ENCODE data around the gene PCDHA13. TPM values are rescaled to one million over a fixed set of nuclear protein-coding genes. Genes with fewer than 3 reads are reported as not detected.
A peak's percentile ranks its signal among the peaks of the same experiment; 100 is the strongest.
"Not testable (repeated sequence)": the region's sequence is repeated elsewhere in the genome, so short reads cannot be mapped to it uniquely, and the experiment has no call there.

The PCDHA13 gene
- total RNA-seq, 6 experiments from 2014 or later: not detected

DNA sequence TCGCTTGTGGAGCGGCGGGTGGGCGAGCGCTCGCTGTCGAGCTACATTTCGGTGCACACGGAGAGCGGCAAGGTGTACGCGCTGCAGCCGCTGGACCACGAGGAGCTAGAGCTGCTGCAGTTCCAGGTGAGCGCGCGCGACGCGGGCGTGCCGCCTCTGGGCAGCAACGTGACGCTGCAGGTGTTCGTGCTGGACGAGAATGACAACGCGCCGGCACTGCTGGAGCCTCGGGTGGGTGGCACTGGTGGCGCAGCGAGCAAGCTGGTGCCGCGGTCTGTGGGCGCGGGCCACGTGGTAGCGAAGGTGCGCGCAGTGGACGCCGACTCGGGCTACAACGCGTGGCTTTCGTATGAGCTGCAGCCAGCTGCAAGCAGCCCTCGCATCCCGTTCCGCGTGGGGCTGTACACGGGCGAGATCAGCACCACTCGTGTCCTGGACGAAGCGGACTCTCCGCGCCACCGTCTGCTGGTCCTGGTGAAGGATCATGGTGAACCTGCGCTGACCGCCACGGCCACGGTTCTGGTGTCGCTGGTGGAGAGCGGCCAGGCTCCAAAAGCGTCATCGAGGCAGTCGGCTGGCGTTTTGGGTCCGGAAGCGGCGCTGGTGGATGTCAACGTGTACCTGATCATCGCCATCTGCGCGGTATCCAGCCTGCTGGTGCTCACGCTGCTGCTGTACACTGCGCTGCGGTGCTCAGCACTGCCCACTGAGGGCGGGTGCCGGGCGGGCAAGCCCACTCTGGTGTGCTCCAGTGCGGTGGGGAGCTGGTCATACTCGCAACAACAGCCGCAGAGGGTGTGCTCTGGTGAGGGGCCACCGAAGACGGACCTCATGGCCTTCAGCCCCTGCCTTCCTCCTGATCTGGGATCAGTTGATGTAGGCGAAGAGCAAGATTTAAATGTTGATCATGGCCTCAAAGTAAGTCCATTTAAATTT lies 38.9 kb upstream of the PCDHA13 start:
- H3K27me3 Mint-ChIP-seq (ENCODE audit: insufficient read depth): no peaks in the 10 kb centered on the region; the same call in 1 of the 2 replicates
- H3K9me3 Mint-ChIP-seq: peaks cover 22% of the 10 kb centered on the region
- no peak overlapping the region for H3K27ac Mint-ChIP-seq
- no peaks in the 10 kb centered on the region for H3K4me1 Mint-ChIP-seq (ENCODE audit: low read depth)
- TF ChIP-seq, protein P1, sequence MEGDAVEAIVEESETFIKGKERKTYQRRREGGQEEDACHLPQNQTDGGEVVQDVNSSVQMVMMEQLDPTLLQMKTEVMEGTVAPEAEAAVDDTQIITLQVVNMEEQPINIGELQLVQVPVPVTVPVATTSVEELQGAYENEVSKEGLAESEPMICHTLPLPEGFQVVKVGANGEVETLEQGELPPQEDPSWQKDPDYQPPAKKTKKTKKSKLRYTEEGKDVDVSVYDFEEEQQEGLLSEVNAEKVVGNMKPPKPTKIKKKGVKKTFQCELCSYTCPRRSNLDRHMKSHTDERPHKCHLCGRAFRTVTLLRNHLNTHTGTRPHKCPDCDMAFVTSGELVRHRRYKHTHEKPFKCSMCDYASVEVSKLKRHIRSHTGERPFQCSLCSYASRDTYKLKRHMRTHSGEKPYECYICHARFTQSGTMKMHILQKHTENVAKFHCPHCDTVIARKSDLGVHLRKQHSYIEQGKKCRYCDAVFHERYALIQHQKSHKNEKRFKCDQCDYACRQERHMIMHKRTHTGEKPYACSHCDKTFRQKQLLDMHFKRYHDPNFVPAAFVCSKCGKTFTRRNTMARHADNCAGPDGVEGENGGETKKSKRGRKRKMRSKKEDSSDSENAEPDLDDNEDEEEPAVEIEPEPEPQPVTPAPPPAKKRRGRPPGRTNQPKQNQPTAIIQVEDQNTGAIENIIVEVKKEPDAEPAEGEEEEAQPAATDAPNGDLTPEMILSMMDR (IDR thresholded peaks at IDR 0.05): no peak
- H3K36me3 Mint-ChIP-seq (ENCODE audit: low read depth): peaks cover 6% of the 10 kb centered on the region; the same call in 1 of the 2 replicates
- DNase-seq: no peak
- H3K4me3 Mint-ChIP-seq: no peak overlapping the region

DNA sequence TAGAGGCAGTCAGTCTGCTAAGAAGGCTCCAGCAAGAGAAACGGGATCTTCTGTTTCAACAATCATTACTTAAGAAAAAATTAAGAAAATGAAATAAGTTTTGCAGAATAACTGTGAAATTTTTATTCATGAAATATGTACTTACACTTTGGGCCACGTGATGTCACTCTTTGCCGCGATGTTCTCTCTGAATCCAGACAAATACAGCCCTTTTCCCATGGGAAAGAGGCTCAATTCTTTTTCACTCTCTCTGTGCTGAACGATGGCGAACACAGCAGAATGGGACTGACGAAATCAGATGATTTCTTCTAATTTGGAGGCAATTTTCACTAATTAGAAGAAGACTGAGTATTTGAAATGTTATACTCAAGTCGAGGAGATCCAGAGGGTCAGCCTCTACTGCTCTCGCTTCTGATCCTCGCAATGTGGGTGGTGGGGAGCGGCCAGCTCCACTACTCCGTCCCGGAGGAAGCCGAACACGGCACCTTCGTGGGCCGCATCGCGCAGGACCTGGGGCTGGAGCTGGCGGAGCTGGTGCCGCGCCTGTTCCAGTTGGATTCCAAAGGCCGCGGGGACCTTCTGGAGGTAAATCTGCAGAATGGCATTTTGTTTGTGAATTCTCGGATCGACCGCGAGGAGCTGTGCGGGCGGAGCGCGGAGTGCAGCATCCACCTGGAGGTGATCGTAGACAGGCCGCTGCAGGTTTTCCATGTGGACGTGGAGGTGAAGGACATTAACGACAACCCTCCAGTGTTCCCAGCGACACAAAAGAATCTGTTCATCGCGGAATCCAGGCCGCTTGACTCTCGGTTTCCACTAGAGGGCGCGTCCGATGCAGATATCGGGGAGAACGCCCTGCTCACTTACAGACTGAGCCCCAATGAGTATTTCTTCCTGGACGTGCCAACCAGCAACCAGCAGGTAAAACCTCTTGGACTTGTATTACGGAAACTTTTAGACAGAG lies 33.5 kb upstream of the PCDHA13 start, which contains the start of gene PCDHA9:
TSS of gene PCDHA9 (plus strand) at position 244 of the 964 bp plus-strand sequence. CDS start at position 358, 114 bp downstream.
- not testable (repeated sequence) for H3K27me3 Mint-ChIP-seq (ENCODE audit: insufficient read depth); H3K9me3 Mint-ChIP-seq; H3K36me3 Mint-ChIP-seq (ENCODE audit: low read depth); H3K4me3 Mint-ChIP-seq; H3K4me1 Mint-ChIP-seq (ENCODE audit: low read depth); H3K27ac Mint-ChIP-seq; DNase-seq

DNA sequence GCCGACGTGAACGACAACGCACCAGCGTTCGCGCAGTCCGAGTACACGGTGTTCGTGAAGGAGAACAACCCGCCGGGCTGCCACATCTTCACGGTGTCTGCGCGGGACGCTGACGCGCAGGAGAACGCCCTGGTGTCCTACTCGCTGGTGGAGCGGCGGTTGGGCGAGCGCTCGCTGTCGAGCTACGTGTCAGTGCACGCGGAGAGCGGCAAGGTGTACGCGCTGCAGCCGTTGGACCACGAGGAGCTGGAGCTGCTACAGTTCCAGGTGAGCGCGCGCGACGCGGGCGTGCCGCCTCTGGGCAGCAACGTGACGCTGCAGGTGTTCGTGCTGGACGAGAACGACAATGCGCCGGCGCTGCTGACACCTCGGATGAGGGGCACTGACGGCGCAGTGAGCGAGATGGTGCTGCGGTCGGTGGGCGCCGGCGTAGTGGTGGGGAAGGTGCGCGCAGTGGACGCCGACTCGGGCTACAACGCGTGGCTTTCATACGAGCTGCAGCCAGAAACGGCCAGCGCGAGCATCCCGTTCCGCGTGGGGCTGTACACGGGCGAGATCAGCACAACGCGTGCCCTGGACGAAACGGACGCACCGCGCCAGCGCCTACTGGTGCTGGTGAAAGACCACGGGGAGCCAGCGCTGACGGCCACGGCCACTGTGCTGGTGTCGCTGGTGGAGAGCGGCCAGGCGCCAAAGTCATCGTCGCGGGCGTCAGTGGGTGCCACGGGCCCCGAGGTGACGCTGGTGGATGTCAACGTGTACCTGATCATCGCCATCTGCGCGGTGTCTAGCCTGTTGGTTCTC lies 31.9 kb upstream of the PCDHA13 start:
- not testable (repeated sequence) for H3K27ac Mint-ChIP-seq; H3K27me3 Mint-ChIP-seq (ENCODE audit: insufficient read depth); H3K36me3 Mint-ChIP-seq (ENCODE audit: low read depth); DNase-seq; H3K4me1 Mint-ChIP-seq (ENCODE audit: low read depth); H3K9me3 Mint-ChIP-seq; H3K4me3 Mint-ChIP-seq

DNA sequence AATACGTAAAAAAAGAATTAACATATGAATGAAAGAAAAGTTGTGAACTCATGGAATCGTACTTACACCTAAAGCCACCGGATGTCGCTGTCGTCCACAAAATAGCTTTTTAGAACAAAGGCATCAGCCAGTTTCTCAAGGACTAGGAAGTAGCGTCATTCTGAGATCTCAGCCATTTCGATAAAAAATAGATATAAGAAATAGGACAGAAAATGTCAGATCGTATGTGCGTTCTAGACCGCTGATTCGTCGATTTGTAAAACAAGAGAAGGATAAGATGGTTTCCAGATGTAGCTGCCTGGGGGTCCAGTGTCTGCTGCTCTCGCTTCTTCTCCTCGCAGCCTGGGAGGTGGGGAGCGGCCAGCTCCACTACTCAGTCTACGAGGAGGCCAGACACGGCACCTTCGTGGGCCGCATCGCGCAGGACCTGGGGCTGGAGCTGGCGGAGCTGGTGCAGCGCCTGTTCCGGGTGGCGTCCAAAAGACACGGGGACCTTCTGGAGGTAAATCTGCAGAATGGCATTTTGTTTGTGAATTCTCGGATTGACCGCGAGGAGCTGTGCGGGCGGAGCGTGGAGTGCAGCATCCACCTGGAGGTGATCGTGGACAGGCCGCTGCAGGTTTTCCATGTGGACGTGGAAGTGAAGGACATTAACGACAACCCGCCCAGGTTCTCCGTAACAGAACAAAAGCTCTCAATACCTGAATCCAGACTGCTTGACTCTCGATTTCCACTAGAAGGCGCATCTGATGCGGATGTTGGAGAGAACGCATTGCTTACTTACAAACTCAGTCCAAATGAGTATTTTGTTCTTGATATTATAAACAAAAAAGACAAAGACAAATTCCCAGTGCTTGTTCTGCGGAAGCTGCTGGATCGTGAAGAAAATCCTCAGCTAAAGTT lies 25.9 kb upstream of the PCDHA13 start, which contains the start of gene PCDHA10:
TSS of gene PCDHA10 (plus strand) at position 126 of the 903 bp plus-strand sequence. CDS start at position 278, 152 bp downstream.
- Mint-ChIP-seq H3K4me1 (ENCODE audit: low read depth) (no peaks in the 10 kb centered on the region), H3K27ac (no peak within 1 kb of the TSS), H3K4me3 (no peak within 1 kb of the TSS), H3K27me3 (ENCODE audit: insufficient read depth) (no peaks in the 10 kb centered on the region), H3K36me3 (ENCODE audit: low read depth) (peaks cover 7% of the 10 kb centered on the region; the same call in 1 of the 2 replicates), H3K9me3 (peaks cover 35% of the 10 kb centered on the region)
- TF ChIP-seq, protein P1 (IDR thresholded peaks at IDR 0.05): 0 out of 2 replicates have a peak, but pooled peaks have one; percentile 20
- no peak for DNase-seq

DNA sequence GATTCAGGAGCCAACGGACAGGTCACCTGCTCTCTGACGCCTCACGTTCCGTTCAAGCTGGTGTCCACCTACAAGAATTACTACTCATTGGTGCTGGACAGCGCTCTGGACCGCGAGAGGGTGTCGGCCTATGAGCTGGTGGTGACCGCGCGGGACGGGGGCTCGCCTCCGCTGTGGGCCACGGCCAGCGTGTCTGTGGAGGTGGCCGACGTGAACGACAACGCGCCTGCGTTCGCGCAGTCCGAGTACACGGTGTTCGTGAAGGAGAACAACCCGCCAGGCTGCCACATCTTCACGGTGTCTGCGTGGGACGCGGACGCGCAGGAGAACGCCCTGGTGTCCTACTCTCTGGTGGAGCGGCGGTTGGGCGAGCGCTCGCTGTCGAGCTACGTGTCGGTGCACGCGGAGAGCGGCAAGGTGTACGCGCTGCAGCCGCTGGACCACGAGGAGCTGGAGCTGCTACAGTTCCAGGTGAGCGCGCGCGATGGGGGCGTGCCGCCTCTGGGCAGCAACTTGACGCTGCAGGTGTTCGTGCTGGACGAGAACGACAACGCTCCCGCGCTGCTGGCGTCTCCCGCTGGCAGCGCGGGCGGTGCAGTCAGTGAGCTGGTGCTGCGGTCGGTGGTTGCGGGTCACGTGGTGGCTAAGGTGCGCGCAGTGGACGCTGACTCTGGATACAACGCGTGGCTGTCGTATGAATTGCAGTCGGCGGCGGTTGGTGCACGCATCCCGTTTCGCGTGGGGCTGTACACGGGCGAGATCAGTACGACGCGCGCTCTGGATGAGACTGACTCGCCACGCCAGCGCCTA lies 24.5 kb upstream of the PCDHA13 start:
- no peaks in the 10 kb centered on the region for H3K27me3 Mint-ChIP-seq (ENCODE audit: insufficient read depth)
- H3K36me3 Mint-ChIP-seq (ENCODE audit: low read depth): peaks cover 7% of the 10 kb centered on the region; the same call in 1 of the 2 replicates

More for the DNA sequence above, 24.5 kb upstream of the PCDHA13 start:
- H3K9me3 Mint-ChIP-seq: peaks cover 48% of the 10 kb centered on the region
- TF ChIP-seq, protein P1 (IDR thresholded peaks at IDR 0.05): no peak
- no peaks in the 10 kb centered on the region for H3K4me1 Mint-ChIP-seq (ENCODE audit: low read depth)
- no peak overlapping the region for H3K27ac Mint-ChIP-seq
- DNase-seq: no peak
- no peak overlapping the region for H3K4me3 Mint-ChIP-seq
